GM18519 (cell line): ENCODE data around the gene ZNF718.
"Not testable (repeated sequence)": the region's sequence is repeated elsewhere in the genome, so short reads cannot be mapped to it uniquely, and the experiment has no call there.

Experiments
- ATAC-seq: cut with Tn5 transposase; IDR thresholded peaks from one replicate; pipeline ENCODE4 v1.9.1; 2021; ENCODE audit warnings: mild to moderate bottlenecking, moderate library complexity; ENCODE audit not compliant: unreplicated experiment, low FRiP score

The ZNF718 gene

DNA sequence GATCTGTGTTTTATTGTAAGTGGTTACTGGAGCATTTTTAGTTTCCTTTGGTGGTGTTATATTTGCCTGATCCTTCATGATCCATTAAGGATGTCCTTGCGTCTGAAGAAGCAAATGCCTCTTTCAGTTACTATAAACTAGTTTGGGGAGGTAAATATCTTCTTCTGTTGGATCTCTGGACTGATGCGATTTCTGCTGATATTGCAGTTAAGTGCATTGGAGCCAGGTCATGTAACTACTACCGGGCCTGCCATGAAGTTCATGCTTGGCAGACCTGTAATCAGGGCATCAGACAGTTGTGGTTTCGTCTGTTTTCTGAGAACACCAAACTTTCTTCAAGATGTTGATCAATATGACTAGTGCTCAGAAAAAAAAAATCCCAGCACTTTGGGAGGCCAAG, 22.9 kb downstream of the ZNF718 start:
- ATAC-seq = no peak

DNA sequence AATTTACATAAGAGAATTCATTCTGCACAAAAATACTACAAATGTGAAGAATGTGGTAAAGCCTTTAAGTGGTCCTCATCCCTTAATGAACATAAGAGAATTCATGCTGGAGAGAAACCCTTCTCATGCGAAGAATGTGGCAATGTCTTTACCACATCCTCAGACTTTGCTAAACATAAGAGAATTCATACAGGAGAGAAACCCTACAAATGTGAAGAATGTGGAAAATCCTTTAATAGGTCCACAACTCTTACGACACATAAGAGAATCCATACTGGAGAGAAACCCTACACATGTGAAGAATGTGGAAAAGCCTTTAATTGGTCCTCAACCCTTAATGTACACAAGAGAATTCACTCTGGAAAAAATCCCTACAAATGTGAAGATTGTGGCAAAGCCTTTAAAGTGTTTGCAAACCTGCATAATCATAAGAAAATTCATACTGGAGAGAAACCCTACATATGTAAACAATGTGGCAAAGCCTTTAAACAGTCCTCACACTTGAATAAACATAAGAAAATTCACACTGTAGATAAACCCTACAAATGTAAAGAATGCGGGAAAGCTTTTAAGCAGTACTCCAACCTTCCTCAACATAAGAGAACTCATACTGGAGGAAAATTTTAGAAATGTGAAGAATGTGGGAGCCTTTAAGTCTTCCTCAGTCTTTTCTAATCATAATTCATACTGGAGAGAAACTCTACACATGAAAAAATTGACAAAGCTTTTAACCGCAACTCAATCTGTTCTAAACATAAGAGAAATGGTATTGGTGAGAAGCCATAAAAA, 37.4 kb downstream of the ZNF718 start:
- no peak for ATAC-seq

DNA sequence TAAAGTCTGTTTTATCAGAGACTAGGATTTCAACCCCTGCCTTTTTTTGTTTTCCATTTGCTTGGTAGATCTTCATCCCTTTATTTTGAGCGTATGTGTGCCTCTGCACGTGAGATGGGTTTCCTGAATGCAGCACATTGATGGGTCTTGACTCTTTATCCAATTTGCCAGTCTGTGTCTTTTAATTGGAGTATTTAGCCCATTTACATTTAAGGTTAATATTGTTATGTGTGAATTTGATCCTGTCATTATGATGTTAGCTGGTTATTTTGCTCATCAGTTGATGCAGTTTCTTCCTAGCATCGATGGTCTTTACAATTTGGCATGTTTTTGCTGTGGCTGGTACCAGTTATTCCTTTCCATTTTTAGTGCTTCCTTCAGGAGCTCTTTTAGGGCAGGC, 45.3 kb downstream of the ZNF718 start:
- not testable (repeated sequence) for ATAC-seq

DNA sequence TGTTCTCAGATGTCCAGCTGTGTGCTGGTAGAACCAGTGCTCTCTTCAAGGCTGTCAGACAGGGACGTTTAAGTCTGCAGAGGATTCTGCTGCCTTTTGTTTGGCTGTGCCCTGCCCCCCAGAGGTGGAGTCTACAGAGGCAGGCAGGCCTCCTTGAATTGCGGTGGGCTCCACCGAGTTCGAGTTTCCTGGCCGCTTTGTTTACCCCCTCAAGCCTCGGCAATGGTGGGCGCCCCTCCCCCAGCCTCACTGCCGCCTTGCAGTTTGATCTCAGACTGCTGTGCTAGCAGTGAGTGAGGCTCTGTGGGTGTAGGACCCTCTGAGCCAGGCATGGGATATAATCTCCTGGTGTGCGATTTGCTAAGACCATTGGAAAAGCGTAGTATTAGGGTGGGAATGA, 47.0 kb downstream of the ZNF718 start:
- ATAC-seq = not testable (repeated sequence)

DNA sequence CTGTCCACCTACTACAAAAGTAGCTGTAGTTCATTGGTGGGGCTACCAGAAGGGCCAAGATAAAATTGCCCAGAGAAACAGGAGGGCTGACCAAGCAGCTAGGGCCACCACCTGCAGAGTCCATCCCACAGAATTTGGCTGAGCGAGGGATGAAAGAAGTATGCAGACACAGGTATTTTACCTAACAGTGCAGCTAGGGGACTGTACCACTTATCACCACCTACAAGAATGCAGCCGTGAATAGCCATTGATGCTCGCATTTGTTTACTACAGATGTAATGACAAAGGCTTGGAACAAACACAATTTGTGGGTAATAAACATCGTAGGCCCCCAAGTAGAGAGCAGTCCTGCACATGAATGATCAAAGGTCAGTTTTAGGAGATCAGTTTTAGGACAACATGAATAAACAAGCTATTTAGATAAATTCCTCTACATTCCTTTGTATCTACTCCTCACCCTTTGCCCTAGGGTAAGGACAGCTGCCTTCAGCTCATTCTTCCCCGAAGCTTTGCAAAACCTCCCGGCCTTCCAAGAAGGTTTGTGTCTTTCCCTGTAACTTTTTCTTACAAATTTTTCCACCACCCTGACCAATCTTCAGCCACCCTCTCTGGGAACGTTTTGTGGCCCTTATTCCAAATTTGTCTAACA, 49.5 kb downstream of the ZNF718 start:
- ATAC-seq = no peak

DNA sequence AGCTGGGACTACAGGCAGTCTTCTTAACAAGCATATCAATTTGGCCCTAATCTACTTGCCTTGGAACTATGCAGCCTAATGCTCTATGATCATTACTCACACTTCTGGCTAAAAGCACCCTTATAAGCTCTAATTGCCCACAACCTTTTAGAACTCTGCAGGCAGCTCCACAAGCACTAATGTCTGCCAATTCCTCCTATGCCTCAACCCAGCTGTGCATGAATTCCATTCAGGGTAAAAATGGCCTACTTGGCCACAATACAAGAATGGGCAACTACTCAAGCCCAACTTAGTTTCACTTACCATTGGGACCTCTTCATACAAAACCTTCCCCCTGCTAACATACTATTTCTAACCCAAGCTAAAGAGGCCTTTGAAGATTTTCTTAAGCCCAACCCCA, 51.7 kb downstream of the ZNF718 start:
- no peak for ATAC-seq

DNA sequence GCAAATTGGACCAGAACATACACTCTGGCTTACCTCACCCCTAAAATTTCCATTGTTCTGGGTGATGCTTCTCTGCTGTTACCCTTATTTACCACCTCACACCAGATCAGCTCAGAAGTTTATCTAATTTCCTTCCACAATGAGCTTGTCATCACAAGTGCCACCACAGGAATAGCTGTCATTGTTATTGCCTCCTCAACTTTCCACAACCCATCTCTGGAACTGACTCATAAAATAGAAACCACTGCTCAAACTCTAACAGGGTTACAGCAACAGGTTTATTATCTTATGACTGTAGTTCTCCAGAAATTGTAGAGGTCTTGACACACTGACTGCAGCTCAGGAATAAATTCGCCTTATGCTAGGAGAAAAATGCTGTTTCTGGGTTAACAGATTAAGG, 52.7 kb downstream of the ZNF718 start:
- no peak for ATAC-seq

DNA sequence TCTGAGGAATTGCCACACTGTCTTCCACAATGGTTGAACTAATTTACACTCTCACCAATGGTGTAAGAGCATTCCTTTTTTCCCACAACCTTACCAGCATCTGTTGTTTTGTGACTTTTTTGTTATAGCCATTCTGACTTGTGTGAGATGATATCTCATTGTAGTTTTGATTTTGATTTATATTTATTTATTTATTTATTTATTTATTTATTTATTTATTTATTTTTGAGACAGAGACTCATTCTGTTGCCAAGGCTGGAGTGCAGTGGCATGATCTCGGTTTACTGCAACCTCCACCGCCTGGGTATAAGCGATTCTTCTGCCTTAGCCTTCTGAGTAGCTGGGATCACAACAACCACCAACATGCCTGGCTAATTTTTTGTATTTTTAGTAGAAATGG, 57.9 kb downstream of the ZNF718 start:
- ATAC-seq = not testable (repeated sequence)

DNA sequence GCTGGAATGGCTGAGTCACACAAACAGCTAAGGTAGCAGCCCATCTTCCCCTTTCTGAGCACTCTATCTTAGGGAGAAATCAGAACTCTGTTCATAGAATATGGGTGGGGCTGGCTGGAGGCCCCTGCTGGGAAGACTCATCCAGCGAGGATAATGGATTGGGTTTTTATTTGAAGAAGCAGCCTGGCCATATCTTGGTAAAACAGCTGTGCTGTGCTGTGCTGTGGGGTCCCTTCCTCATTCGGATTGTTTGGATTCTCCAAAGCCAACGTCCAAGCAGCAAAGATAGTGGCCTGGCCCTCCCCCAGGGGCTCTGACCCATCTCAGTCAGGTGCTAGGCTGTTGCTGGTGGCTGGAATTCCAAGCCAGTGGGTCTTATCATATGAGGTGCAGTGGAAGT, 63.8 kb downstream of the ZNF718 start:
- ATAC-seq = no peak

DNA sequence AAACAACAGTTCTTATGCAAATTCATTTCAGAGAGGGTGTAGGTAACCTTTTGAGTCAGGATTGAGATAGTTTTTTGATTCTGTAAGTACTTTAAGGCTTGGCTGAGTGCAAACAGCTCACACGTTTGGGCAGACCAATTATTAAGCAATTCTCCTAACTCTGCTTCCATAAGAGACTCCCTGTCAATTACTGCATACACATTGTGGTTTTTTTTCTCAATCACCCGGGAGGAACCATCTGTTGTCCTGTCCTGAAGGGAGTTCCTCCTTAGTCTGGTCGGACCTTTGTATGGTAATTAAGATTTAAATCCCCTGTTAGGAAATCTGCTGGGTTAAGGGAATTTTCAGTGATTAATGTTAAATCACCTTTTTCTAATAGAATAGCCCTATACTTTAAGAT, 70.9 kb downstream of the ZNF718 start:
- ATAC-seq = not testable (repeated sequence)

DNA sequence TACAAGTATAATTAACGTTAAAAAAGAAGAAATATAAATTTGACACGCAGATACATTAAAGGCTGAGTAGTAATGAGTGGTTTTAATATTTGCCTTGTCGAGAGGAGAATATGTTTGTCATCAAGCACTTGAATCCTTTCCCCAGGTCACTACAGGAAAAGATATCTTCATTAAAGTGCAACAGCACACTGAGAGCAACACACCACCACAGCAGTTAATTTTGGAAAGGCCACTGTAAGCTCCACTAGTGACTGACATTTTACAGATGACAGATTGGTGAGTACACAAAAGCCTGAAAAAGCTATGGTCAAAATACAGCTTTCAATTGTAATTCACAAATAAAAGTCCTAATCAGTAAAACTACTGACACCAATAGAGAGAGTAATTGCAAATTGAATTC, 76.6 kb downstream of the ZNF718 start:
- ATAC-seq = no peak

DNA sequence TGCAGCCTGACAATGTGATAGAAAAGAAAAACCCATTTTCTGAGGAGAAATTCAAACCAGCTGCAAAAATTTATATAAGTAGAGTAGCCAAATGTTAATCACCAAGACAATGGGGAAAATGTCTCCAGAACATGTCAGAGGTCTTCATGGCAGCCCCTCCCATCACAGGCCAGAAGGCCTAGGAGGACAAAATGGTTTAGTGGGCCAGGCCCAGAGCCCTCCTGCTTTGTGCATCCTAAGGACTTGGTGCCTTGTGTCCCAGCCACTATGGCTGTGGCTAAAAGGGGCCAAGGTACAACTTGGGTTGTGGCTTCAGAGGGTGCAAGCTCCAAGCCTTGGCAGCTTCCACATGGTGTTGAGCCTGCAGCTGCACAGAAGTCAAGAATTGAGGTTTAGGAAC, 78.5 kb downstream of the ZNF718 start:
- ATAC-seq = not testable (repeated sequence)

DNA sequence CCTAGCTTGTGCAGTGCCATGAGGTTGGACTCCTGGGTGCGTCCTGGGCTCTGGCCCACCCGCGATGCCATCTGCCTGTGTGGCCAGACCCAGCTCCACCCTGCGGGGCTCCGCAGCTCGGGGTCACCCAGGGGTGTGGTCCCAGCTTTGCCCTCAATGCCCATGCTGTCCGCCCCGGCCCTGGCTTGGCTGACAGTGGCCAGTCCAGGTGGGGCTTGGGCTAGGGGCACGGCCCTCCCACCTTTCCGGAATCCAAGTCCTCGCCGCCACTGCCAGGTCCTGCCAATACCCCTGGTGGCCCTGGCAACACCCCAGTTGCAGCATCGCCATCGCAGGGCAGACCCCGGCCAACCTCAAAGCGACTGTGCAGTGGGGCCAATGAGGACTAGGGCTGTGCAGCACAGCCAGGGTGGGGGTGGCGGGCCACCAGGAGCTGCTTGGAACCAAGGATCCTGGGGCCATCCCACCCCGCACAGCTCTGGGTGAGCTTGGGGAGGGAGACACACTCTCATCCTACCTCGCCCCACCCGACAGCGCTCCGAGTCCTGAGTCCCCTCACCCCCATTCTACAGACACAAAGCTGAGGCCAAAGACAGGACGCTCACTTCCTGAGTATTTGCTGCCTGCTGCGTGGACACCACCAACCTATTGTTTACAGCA, 80.9 kb downstream of the ZNF718 start:
- no peak for ATAC-seq

DNA sequence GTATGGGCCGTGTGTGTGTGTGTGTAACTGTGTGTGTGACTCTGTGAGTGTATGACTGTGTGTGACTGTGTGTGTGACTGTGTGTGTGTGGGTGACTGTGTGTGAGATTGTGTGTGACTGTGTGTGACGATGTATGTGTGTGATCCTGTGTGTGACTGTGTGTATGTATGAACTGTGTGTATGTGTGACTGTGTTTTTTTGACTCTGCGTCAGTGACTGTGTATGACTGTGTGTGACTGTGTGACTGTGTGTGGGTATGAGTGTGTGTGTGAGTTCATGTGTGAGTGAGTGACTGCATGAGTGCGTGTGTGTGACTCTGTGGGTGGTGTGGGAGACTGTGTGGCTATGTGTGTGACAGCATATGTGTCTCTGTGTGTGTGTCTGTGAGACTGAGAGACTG, 81.8 kb downstream of the ZNF718 start:
- ATAC-seq = no peak

DNA sequence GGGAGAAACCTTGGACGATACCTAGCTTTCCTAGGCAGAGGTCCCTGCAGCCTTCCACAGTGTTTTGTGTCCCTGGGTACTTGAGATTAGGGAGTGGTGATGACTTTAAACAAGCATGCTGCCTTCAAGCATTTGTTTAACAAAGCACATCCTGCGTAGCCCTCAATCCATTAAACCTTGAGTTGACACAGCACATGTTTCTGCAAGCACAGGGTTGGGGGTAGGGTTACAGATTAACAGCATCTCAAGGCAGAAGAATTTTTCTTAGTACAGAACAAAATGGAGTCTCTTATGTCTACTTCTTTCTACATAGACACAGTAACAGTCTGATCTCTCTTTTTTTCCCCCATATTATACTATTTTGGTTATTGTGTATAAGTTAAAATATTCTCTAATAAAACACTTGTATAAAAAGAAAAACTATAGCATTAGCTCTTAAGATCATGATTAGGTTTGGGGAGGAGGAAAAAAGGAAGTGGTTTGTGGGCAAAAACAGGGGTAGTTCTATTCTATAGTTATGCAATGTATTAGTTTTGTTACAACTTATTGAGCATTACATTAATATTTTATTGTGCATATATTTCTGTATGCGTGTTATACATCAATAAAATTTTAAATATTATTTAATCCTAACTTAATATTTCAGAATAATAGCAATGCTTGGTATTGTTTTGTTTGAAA, 84.3 kb downstream of the ZNF718 start:
- ATAC-seq = not testable (repeated sequence)

DNA sequence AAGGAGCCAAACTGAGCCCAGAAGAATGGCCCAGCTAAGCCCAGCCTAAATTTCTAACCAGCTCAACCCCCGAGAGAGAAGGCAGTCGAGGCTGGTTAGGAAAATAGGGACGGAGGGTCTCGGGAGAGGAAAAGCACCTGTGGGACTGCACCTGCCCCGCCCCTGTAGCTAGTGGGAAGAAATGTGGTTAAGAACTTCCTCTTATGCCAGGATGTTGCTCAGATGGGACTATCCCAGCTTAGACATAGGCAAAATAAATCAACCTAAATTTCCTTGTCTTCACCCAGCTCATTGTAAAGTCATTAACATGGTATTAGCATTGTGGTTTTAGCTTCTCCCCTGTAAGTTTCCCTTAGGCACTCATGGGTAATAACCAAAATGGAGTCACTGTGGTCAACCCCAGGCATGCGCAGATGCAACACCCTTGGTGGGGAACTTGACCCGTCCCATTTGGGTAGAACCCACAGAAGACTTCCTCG, 86.8 kb downstream of the ZNF718 start:
- no peak for ATAC-seq

DNA sequence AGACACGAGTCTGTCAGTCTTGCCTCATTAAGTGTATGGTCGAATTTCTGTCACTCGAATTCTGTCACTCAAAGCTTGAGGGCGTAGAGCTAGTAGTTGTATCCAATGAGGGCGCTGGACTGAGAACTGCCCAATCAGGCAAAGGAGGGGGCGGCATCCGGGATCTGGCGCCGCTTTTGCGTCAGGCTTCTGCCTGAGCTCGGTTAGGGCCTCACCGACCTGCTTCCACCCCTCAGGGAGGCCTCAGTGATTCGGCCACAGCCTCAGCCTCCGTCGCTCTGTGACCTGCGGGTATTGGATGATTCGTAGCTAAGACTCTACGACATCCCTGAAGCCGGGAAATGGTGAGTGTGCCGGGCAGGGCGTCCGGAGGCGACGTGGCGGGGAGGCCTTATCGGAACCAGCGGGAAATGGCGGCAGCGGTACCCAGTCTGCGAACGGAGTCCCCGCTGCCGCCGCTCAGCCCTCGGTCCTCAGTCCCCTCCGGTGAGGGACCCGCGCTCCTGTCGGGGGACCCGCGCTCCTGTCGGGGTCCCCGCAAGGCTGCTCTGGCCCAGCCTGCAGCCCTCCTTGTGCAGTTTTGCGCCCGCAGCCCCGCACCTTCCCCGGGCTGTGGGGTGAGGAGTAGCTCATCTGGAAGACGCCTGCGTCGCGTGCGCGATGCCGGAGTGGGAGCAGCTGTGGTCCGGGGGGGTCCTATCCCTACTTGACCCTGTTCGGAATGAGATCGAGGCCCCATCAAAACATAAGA, 88.3 kb downstream of the ZNF718 start:
- ATAC-seq = no peak

DNA sequence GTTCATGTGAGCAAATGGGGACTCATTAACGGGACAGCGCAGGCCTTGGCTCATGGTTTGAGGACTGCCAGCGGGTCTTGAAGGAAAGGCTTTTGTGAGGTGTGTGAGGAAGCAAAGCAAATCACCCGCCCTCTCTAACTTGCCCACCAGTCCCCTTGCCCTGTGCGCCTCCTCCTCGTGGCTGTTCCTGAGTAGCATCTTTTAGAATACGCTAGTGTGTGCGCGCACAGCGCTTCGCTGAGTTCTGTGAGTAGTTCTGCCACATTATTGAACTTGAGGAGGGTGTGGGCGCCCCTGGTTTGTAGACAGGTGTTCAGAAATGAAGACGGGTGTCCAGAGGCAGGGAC, 88.9 kb downstream of the ZNF718 start:
- ATAC-seq = not testable (repeated sequence)
